ENCODE measurements around the gene PARP9. TPM values are rescaled to one million over a fixed set of nuclear protein-coding genes. Genes with fewer than 3 reads are reported as not detected.

The PARP9 gene
- total RNA-seq, 1 donor from 2014 or later, result 31.5 TPM

DNA sequence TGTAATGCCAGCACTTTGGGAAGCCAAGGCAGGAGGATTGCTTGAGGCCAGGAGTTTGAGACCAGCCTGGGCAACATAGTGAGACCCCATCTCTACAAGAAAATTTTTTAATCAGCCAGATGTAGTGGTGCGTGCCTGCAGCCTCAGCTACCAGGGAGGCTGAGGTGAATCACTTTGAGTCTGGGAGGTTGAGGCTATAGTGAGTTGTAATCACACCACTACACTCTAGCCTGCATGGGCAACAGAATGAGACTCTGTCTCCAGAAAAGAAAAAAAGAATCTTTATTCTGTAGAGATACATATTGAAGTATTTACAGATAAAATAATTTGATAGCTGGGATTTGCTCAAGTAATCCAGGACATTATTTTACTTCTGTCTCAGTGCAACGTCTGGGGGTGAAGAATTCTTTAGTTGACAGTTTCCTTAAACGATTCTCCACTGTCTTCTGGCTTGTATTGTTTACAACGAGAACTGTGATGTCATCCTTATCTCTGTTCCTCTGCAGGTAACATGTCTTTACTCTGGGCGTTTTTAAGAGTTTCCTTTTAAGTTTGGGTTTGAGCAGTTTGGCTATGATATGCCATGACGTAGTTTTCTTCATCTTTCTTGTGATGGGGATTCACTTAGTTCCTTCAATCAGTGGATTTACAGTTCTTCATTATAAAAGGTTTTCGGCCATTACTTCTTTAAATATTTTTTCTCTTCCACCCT lies 75.7 kb downstream of the PARP9 start:
- DNase-seq (ENCODE audit: low spot score), result no peak

DNA sequence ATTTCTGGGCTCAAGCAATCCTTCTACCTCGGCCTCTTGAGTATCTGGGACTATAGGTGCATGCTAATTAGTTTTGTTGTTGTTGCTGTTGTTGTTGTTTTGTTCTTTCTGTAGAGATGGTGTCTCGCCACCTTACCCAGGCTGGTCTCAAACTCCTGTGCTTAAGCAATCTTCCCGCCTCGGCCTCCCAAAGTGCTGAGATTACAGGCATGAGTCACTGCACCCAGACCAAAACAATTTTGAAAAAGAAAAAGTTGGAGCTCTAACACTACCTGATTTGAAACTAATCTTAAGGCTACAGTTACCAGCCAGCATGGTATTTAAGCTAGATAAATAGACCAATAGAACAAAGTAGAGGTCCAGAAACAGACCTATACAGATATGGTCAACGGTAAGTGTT lies 79.1 kb downstream of the PARP9 start:
- no peak for DNase-seq (ENCODE audit: low spot score)

DNA sequence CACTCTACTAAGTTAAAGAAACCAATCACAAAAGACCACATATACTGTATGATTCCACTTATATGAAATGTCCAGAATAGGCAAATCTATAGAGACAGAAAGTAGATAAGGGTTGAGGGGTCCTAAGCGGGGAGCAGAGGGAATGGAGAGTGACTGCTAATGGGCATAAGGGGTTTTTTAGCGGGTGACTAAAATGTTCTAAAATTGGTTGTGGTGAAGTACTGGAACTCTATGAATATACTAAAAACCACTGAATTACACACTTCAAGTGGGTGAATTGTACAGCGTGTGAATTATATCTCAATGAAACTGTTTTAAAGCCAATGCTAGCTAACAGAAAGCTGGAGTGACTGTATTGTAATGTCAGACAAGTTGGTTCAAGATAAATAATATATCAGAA lies 82.7 kb downstream of the PARP9 start:
- DNase-seq (ENCODE audit: low spot score), result no peak

Other genes starting within 250 kb of the PARP9 start
- gene CSTA, start 239.1 kb downstream of the PARP9 start, total RNA-seq (ENCODE audit: insufficient read depth, low replicate concordance), result 38.0 TPM
- 6.5 TPM for gene MIX23, start 181.1 kb downstream of the PARP9 start, total RNA-seq (ENCODE audit: insufficient read depth, low replicate concordance)
- 47.4 TPM for gene FAM162A, start 180.1 kb downstream of the PARP9 start, total RNA-seq (ENCODE audit: insufficient read depth, low replicate concordance)
- 6.0 TPM for gene WDR5B, start 148.2 kb downstream of the PARP9 start, total RNA-seq (ENCODE audit: insufficient read depth, low replicate concordance)
- 20.0 TPM for gene KPNA1, start 49.4 kb downstream of the PARP9 start, total RNA-seq (ENCODE audit: insufficient read depth, low replicate concordance)
- 14.9 TPM for gene DTX3L, start within 50 bp of the PARP9 start, total RNA-seq (ENCODE audit: insufficient read depth, low replicate concordance)
- 4.3 TPM for gene PARP15, start 13.3 kb upstream of the PARP9 start, total RNA-seq (ENCODE audit: insufficient read depth, low replicate concordance)
- 28.9 TPM for gene PARP14, start 116.5 kb upstream of the PARP9 start, total RNA-seq (ENCODE audit: insufficient read depth, low replicate concordance)
- gene HSPBAP1, start 229.5 kb upstream of the PARP9 start, total RNA-seq (ENCODE audit: insufficient read depth, low replicate concordance), result 3.6 TPM
- gene SLC49A4, start 230.8 kb upstream of the PARP9 start, total RNA-seq (ENCODE audit: insufficient read depth, low replicate concordance), result 10.8 TPM

All from umbilical cord (tissue), 2 donors.